ENCODE results near the gene ADORA1.

Gene ADORA1

DNA sequence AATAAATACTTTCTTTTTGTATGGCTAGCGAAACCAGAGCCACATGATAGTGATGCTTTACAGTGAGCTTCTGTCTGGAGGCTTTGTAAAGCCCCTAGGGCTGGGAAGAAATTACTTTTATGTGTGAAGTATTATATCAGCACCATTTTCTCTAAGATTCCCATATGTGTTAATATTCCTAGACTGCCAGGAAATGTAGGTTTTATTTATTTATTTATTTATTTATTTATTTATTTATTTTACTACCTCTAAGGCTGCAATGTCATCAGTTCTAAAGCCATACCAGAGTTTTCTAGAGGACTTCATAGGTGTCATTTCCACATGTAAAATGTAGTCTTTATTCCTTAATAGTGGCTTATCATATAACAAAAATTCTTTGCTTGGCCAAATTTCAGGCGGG is 63.4 kb downstream of the ADORA1 start:
- DNase-seq: no peak

DNA sequence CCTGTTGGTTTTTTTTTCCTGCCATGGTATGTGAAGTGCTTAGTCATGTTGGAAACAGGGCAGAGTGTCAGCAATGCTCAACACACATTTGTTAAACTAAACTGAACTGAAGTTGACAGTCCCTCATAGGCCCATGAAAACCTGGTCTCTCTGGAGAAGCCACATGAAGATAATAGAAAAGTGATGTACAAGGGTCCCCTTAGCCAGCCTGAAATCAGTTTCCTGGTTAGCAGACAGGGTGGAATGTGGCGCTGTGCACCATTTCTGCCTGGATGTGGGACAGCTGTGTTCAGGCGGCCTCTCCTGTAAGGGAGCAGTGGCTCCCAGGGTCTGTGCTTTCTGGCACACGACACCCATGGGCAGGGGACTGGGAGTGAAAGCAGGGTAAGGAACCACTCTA is 68.8 kb downstream of the ADORA1 start:
- DNase-seq: no peak

DNA sequence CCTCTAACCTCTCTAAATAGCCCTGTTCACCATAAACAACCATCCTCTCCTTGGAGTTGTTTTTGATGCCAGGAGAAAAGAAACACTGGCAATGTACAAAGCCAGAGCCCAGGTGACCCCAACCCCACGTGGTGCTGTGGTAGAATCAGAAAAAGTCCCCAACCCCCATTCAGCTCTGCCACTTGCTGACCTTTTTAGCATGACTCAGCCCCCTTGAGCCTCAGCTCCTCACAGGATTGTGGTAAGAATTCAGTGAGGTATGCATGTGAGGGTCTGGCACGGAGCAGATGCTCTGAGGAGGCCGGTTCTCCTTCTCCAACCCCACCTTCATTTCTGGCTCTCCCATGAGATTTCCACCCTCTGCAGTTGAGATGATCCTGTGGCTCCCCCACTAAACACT is 70.1 kb downstream of the ADORA1 start:
- no peak for DNase-seq

DNA sequence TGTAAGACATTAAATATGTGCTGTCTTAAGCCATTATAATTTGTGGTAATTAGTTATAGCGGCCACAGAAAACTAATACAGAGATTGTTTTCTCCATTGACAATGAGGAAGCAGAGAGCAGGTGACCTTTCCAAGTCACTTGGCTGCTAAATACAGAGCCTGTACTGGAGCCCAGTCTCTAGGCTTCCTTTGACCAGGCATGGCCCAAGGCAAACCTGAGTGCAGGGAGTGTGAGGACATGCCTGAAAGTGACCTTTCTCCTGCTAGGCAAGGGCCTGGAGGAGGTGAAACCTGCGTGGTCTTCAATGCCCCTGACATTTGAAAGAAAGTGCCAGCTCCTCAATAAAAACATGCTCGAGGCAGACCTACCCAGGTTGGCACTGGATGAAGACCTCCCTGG is 71.5 kb downstream of the ADORA1 start:
- DNase-seq: no peak

DNA sequence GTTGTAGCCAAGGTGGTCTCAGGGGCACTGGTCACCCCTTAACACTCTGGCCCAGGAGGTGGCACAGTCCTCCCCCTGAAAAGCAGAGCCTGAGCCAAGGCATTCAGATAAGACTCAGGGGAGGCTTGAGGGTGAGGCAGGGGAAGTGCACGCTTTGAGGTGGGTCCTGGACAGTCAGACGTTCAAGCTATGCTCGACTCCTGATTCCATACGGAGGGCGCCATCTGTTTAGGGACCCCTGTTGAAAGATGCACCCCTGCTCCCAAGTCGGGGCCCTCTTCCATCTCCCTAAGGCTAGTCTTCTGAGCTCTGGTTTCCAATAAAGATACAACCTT is 71.9 kb downstream of the ADORA1 start:
- no peak for DNase-seq

DNA sequence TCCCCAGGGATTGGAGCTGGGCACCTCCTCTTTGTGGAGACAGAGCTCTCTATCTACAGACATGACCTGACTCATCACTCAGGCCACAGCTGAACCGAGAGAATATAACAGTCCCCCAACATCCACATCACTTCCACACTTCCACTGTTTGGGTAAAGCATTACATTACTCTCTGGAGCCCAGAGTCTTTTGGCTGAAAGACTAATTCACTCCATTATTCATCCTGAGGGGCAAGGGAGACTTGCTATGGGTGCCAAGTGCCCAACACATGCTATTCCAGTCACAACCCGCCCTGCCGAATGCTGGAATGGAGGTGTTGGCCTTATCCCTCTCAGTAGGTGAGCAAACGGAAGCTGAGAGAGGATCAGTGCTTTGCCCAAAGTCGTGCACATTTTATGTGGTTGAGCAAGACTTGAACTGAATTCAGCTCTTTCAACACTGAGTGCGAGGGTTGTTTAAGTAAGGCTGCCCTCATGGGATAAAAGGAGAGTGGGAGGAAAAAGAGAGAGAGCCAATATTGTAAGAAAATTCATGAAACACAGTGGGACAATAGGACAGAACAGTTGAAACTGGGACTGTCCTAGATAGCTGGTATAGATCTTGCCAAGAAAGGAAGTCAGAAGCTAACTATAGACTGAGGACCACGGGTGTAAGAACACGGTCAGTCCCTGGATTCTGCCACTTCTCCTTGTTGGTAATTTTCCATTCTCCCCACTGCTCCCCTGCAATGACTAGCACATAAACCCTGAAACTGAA is 72.5 kb downstream of the ADORA1 start:
- peak in 1 of 2 donors; percentile 19 for DNase-seq

DNA sequence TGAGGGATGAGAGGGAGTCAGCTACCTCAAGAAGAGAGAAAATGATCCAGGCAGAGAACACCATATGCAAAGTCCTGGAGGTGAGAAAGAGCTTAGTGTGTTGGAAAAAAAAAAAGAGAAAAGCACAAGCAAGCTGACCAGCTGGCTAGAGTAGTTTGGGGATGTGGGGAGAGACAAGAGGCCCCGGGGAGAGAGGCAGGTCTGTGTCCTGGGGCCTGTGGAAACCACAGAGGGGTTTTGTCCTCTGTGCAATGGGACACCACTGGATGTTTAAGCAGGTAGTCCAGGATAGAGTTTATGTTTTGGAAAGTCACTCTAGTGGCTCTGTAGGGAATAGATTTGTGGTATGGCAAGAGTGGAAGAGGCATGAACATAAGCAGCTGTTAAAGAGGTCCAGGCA is 73.4 kb downstream of the ADORA1 start:
- DNase-seq: no peak

DNA sequence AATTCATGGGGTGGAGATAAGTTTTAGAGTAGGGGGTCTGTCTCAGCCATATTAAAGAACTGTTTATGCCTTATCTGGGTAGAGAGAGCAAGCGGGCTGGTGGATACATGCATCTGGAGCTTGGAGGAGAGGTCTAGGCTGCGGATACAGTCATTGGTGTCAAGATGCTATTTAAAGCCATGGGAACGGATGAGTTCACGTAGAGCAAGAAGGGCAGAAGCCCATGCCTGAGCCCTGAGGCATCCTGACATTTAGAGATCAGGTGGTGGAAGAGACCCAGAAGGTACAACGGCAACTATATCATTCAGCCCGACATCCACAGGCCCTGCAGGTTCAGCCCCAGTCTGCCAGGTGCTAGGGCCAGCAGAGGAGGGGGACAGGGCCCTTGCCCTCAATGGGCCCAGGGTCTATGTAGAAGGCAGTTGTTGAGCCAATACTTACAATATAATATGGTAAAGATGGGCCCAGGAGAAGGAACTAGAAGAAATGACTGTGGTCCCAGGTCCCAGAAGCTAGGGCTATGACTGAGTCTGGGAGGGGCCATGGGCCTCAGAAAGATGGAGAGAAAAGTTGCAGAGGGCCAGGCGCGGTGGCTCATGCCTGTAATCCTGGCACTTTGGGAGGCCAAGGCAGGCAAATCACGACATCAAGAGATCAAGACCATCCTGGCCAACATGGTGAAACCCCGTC is 74.1 kb downstream of the ADORA1 start:
- DNase-seq: no peak

DNA sequence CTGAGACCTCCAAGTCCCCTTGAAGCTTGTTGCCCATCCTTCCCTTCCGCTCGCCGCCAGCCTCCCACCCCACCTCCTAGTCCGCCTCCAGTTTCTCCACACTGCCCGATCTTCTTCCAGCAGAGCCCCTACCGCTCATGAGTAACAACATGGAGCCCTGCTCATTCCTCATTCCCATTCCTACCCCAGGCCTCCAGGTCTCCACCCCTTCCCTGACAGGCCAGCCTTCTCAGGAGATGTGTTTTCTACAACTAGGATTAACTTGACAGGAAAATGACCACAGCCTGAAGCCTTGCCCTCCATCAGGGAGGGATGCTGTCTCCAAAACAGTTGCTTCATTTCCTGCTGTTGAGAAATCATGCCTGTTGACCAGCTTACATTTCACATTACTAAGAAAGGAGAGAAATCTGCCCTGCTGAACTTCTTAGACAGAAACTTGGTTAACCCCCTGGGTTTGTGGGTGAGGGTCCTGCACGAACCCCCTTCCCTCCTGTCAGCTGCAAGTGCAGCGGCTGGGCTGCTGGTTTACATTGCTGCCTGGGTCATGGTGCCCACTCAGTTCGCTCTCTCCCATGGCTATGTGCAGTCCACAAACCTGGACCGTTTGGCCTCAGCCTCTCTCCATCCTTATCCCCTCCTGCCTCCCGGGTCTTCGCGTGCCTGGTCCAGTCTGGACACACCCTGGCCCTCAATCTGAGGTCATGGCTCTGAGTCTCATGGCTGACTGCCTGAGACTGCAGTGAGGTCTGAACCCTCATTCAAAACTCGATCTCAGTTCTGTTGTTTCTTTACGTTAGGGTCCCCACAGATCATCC is 75.1 kb downstream of the ADORA1 start:
- peak in 1 of 2 donors; percentile 13 for DNase-seq

DNA sequence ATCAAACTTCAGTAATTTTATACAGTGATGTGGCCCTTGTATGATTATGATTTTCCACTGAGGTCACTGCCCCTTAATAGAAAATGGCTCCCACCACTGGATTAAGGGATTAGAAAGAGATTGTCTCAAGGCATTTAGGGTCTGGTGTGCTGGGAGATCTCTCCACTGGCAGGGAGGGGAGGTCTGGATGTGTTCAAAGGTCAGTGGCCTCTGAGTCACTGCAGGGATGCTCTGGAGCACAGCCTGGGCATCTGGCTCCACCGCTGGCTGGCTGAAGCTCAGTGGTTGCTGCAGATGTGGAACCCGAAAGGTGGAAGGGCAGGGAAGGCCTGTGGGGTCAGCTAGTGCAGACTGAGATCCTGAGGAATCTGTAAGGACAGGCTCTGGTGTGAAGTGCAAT is 77.2 kb downstream of the ADORA1 start:
- no peak for DNase-seq

DNA sequence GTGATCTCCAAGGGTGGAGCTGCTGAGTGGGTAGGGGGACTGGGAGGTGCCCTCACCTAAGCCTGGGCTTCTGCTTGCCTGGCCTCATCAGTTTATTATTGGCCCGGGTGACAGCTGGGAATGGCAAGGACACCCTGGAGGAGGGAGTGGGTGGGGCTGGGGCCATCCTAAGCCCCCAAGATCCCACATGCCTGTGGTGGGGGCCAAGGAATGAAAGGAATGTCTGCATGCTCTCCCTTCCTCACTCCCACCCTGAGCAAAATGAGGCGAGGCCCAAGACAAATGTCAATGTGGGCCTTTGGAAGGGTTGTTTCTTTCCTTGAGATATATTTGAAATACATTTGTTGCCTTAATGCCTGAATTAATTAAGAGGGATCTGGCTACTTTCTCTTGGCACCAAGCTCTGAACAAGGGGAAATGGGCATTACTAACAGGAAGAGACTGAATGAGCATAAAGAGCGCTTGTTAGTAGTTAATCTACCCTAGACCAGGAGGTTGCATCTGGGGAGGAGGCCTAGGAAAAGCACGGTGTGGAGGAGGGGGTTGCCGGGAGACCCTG is 78.7 kb downstream of the ADORA1 start:
- DNase-seq: no peak

DNA sequence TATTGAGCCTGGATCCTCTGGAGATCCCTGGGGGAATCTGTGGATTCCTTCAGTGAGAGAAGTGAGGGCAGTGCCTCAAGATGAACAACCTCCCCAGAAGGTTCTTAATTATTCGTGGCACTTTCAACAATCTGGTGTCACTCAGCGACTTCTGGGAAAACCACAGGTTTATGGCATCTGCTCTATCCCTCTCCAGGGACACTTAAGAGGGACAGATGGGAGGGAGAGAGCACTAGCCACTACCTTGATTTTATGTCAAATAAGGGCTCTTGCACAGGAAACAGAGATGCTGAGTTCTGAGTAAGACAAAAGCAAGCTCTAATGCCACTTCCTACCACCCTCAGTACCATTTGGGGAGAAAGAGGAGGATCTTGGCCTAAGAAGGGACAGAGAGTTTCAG is 80.2 kb downstream of the ADORA1 start:
- DNase-seq: no peak

DNA sequence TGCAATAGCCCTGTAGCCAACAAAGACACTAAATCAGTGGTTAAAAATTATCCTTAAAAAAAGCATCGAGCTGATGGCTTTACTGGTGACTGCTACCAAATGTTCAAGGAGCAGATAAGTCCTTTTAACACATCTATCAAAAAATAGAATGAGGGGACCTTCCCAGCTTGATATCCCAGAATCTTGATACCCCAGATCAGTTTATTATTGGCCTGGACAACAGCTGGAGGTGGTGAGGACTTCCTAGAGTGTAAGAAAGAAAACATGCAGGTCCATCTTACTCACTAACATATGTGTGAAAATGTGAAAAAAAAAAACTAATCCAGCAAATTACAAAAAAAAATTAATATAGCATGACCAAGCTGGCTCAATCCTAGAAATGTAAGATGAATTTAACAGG is 80.7 kb downstream of the ADORA1 start:
- DNase-seq: no peak

DNA sequence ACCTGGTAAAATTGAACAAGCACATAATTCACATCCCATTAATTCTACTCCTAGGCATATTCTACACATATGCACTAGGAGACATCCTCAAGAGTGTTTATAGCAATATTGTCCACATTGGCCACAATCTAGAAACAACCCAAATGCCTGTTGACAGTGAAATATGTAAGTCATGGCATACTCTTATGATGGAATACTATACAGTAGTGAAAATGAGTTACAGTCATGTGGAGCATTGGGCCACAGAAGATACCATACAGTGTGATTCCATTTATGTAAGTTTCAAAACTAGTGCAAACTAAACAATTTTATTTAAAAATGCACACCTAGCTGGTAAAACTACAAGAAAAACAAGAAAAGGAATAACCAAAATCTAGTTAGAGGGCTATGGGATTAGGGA is 82.8 kb downstream of the ADORA1 start:
- no peak for DNase-seq

DNA sequence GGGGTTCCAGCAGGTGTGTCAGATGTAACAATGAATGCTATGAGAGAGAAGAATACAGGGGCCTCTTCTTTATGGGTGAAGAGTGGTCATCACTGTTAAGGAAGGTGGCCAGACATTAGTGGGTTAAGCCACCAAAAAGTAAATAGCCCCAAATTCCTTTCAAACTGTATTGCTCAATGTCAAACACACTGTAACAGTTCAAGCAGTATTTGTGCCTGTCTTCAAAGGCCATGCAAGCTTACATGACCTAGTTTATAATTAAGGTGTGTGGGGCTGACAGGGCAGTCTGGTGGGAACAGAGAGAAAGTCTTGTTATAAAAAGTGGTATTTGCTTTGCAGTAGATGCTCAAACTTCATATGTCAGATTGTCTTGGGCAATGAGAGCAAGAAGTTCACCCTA is 83.5 kb downstream of the ADORA1 start:
- no peak for DNase-seq

DNA sequence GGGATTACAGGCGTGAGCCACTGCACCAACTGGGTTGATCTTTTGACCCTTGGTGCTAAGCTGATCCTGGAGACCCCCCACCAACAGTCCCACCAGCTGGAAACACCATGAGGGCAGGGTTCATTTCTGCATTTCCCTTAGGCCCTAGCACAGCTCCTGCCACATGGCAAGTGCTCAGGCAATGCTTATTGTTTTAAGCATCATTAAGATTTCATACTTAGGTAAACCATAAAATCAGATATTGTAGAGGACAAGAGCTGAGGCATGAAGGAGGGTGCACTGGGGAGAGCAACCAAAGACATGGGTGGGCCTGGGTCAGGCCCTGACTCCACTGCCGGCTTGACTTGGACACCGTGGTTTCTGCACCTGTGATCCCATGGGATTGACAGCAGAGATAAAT is 84.3 kb downstream of the ADORA1 start:
- DNase-seq: no peak

DNA sequence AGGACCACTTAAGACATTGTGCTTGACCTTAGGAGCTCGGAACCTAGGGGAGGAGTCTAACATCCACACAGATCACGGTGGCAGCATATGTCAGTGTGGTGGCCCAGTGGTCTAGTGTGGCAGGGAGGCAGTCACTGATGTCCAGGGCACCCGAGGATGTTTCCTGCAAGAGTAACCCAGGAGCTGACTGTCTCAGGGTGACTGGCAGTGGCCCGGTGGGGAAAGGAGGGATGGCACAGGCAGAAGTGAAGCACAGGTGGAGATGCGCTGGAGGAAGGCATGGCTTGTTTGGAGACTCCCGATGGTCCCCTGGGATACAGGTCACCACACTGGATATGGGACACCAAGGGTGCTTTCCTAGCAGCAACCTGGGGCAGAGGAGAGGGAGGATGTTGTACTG is 85.6 kb downstream of the ADORA1 start:
- DNase-seq: no peak

DNA sequence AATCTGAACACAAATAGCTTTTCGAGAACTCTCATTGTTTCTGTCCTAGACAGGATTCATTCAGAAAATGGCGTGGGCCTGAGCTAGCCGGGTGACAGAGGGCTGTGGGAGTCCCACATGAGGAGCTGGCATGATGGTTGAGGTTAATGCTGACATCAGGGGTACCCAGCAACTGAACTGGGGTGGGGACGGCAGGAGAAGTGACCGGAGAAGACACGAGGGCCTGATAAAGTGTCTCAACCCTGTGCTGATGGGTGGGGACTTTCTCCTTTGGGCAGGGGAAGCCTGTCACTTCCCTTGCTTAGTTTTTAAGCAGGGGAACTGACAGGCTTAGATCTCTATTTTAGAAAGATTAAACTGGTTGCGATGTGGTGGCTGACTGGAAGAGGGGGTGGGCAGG is 87.3 kb downstream of the ADORA1 start:
- no peak for DNase-seq

DNA sequence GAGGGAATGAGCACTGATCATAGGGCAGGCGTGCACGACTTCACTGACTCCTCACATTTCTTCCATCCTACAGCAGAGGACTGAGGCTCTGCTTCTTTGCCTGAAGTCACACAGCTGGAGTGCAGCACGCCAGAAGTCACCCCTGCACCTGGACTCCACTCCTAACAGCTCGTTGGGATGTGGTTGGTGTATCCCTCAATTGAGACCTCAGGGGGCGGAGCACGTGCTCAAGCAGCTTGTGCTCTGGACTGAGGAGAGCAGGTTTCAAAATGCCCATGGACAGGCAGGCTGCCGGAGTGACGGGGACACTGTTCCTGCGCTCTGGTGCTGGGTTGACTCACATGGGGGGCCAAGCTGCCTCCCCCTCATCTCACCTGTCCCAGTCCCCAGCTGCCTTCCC is 88.0 kb downstream of the ADORA1 start:
- no peak for DNase-seq

DNA sequence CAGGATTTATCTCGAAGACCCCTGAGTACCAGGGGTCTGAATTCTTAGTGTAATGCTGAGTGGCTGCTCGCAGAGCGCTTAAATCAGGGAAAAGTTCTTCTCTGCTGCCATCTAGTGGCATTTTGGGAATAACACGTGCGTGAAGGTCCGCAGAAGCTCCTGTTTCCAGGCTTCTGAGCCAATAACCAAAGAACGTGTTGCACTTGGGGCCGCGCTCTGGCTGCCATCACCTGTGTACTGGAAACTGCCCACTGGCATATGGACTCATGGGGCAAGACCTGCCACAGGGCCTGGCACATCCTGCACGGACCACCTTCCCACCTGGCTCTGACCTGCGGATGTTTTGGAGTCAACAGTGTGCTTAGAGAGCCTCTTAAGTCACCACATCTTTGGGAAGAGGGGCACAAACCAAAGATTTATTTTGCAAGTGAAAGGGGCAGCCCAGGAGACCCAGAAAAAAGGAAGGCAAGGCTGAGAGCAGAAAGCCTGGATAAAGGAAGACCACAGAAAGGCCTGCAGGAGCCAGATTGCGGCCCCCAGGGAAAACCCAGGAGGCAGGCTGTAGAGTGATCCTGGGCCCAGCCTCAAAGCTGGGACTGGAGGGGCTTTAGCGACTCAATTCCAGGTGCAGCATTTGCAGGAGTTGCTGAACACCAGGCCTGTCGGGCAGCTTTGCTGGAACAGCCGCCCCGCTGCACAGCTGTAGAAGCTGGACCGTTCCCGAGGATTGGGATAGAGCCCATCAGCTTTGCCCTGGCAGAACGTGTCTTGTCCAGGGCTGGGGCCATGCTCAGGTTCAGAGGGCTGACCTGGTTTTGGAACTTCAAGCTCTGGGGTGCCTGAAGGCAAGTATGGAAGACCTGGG is 89.0 kb downstream of the ADORA1 start:
- peak; percentile 42 to 69 for DNase-seq
